Panc1 (cell line): Measurements from ENCODE around the gene TMEM208. TPM values are rescaled to one million over a fixed set of nuclear protein-coding genes. Genes with fewer than 3 reads are reported as not detected.

ENCODE experiments used
- ATAC-seq: fragments of 200-7000 bp; cut with Tn5 transposase; 2 replicates; pipeline ENCODE4 v1.9.1; 2020; ENCODE audit warnings: mild to moderate bottlenecking, moderate library complexity
- BruUV-seq: library from RNA; stranded (reverse); fragments of 400-500 nt; replicated peaks from 2 replicates; lab custom pipeline; 2021; lab: Mats Ljungman, UMichigan
- CTCF ChIA-PET: fragments of 300-600 bp; sonication (Branson Sonifier 250); formaldehyde crosslinking; loops from one replicate; lab custom pipeline; 2022; ENCODE audit warnings: antibody characterized with exemption; lab: Charles Lee
- POLR2A ChIA-PET: fragments of 300-600 bp; sonication (Branson Sonifier 250); formaldehyde crosslinking; loops from one replicate; lab custom pipeline; 2022; ENCODE audit warnings: antibody characterized with exemption; lab: Charles Lee
- DNase-seq: peaks from one replicate; pipeline ENCODE4 v3.0.0-alpha.2; 2010; ENCODE audit warnings: low read depth, low spot score
- H3K27ac ChIP-seq: 2 replicates; pipeline ENCODE4 v1.5.1; 2011; ENCODE audit warnings: mild to moderate bottlenecking, low read length, inconsistent platforms
- H3K27me3 ChIP-seq: fragments of 200-500 bp; sonication (Bioruptor generic); 2 replicates; pipeline ENCODE4 v1.6.0; 2014; ENCODE audit warnings: low read length, inconsistent platforms; ENCODE audit not compliant: control insufficient read depth, insufficient read depth
- H3K36me3 ChIP-seq: fragments of 200-500 bp; sonication (Bioruptor generic); 2 replicates; pipeline ENCODE4 v1.5.1; 2014; ENCODE audit warnings: inconsistent platforms, mild to moderate bottlenecking, low read length, moderate library complexity; ENCODE audit not compliant: control insufficient read depth, insufficient read depth
- H3K4me1 ChIP-seq: 2 replicates; pipeline ENCODE4 v1.5.1; 2011; ENCODE audit warnings: inconsistent platforms, mild to moderate bottlenecking, low read length, moderate library complexity; ENCODE audit not compliant: control insufficient read depth, insufficient read depth
- H3K4me3 ChIP-seq, 2 experiments: 2 replicates each; pipeline ENCODE4 v1.5.1; 2011 to 2012; ENCODE audit warnings: low read depth in 2 of 2, low read length in 2 of 2, mild to moderate bottlenecking in 2 of 2, inconsistent platforms in 1 of 2, moderate library complexity in 1 of 2
- H3K9me3 ChIP-seq: fragments of 200-500 bp; sonication (Bioruptor generic); 2 replicates; pipeline ENCODE4 v1.5.1; 2014; ENCODE audit warnings: low read depth, mild to moderate bottlenecking, inconsistent platforms, low read length, moderate library complexity; ENCODE audit not compliant: control insufficient read depth, insufficient read depth
- CTCF ChIP-seq: fragments of 450-650 bp; IDR thresholded peaks from 2 replicates; pipeline ENCODE4 v1.5.1; 2017; ENCODE audit warnings: mild to moderate bottlenecking
- POLR2AphosphoS5 ChIP-seq: IDR thresholded peaks from 2 replicates; pipeline ENCODE4 v1.6.1; 2012; ENCODE audit warnings: mild to moderate bottlenecking, low read depth, low read length, moderate library complexity
- REST ChIP-seq, 2 experiments: IDR thresholded peaks; 2 replicates each; pipeline ENCODE4 v1.6.1; 2011 to 2012; ENCODE audit warnings: low read depth in 2 of 2, control low read depth in 1 of 2, low read length in 1 of 2, mild to moderate bottlenecking in 1 of 2, moderate library complexity in 1 of 2; ENCODE audit not compliant: insufficient read depth in 1 of 2
- SIN3A ChIP-seq: IDR thresholded peaks from 2 replicates; pipeline ENCODE4 v1.6.1; 2012; ENCODE audit warnings: low read depth, mild to moderate bottlenecking, low read length, moderate library complexity, borderline replicate concordance; ENCODE audit not compliant: insufficient read depth
- TCF7L2 ChIP-seq: IDR thresholded peaks from 2 replicates; pipeline ENCODE4 v1.6.1; 2011; ENCODE audit warnings: mild to moderate bottlenecking, low read depth, low read length, inconsistent platforms
- in situ Hi-C: cut with HindIII; loops from 2 replicates; pipeline ENCODE4 v1.10.0; 2016; ENCODE audit warnings: low sequenced_read_pairs, low pct_unique_long_range_greater_than_20kb
- intact Hi-C: fragments of 100-400 bp; cut with micrococcal nuclease; formaldehyde crosslinking; loops from one replicate; pipeline ENCODE4 v1.10.0; 2022; ENCODE audit not compliant: unreplicated experiment
- total RNA-seq: library from RNA; stranded (reverse); gene quantifications from one replicate; pipeline ENCODE4 v1.2.1, GENCODE V29; 2021; ENCODE audit not compliant: unreplicated experiment

Gene TMEM208
- total RNA-seq, 1 experiment from 2014 or later = 25.6 TPM

DNA sequence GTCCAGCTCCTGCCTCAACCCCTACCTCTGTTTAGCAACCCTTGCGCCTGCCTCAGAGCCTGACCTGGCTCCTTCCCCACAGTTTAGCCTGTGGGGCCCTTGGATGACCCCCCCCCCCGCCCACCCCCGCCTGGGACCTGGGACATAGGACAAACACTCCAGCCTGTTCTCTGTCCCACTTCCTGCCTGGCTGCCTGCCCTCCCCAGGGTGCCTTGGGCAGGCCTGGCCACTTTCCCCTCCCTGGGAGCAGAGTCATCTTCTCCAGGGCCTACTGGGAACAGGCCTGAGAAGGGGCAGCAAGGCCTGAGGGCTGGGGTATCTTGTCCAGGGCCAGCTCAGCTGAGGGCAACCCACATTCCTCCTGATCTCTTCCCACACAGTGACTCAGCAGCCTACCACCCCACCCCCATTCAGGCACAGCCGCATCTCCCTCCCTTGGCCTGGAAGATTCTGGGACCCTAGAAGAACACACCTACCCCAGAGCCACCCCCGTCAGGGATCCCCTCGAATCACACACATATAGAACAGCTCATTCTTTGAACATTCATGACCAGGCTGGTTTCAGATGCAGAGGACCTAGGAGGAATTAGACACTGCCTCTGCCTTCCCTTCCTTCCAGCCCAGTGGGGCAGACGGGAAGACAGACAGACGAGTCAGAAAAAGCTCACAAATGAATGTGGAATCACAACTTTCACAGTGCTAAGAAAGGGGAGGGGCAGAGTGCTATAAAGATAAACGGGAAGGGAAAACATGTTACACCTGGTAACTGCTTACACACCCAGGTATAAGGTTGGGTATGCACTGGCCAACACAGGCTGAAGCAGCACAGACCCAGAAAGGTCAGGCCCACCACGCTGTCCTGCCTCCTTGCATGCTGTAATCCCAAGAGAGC, 14.3 kb downstream of the TMEM208 start:
- no peak for TF ChIP-seq TCF7L2
- TF ChIP-seq REST (IDR thresholded peaks at IDR 0.05; ENCODE audit: insufficient read depth in 1 of 2, low read depth in 2 of 2, low read length in 1 of 2) = no peak
- no peak for TF ChIP-seq CTCF
- no peak for TF ChIP-seq SIN3A
- no peak for TF ChIP-seq POLR2AphosphoS5
- CTCF ChIA-PET = no interaction called here
- peak; percentile 22; the same call in 1 of the 2 replicates for ATAC-seq
- intact Hi-C loops (no loop called here), in situ Hi-C loops (no loop called here)
- Histone ChIP-seq H3K9me3 (no peaks in the 10 kb centered on the region), H3K4me1 (peaks cover 5% of the 10 kb centered on the region; the same call in 1 of the 2 replicates), H3K27me3 (no peaks in the 10 kb centered on the region), H3K27ac (peak overlapping the region; percentile 63), H3K36me3 (no peaks in the 10 kb centered on the region), H3K4me3 (no peak overlapping the region)
- no TSS peak for BruUV-seq
- DNase-seq = no peak
- POLR2A ChIA-PET = no interaction called here

DNA sequence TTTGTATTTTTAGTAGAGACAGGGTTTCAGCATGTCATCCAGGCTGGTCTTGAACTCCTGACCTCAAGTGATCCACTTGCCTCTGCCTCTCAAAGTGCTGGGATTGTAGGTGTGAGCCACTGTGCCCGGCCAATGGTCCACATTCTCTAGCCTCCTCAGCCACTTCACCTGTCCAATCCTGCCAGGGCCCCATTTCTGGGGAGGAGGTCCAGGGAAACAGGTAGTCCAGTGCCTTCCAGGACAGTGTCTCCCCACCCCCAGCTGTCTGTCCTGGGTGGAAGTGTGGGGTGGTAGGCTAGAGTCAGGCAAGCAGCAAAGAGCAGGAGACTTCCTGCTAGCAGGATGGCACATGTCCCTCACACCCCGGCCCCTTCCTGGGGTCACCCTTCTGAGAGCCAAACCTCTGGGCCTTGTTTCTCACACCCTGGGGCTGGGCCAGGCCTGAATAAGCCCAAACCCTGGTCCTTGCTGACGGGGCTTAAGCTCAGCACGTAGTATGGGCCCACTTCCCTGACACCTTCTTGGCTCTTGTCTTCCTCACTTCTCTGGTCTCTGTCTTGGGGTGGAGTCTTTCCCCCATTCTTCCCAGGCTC, 15.3 kb downstream of the TMEM208 start:
- TF ChIP-seq TCF7L2 (no peak), REST (IDR thresholded peaks at IDR 0.05; ENCODE audit: insufficient read depth in 1 of 2, low read depth in 2 of 2, low read length in 1 of 2) (no peak), CTCF (no peak), SIN3A (no peak), POLR2AphosphoS5 (no peak)
- no peak for DNase-seq
- Histone ChIP-seq H3K27me3 (no peaks in the 10 kb centered on the region), H3K4me1 (peaks cover 5% of the 10 kb centered on the region; the same call in 1 of the 2 replicates), H3K9me3 (no peaks in the 10 kb centered on the region), H3K27ac (no peak overlapping the region), H3K36me3 (no peaks in the 10 kb centered on the region; the same call in 1 of the 2 replicates), H3K4me3 (no peak overlapping the region)
- in situ Hi-C loops (no loop called here), intact Hi-C loops (no loop called here)
- BruUV-seq = no TSS peak
- ATAC-seq = no peak
- ChIA-PET POLR2A (no interaction called here), CTCF (no interaction called here)
